G401 (cell line): ENCODE data around the gene JCHAIN. TPM values are rescaled to one million over a fixed set of nuclear protein-coding genes. Genes with fewer than 3 reads are reported as not detected.
"Not testable (repeated sequence)": the region's sequence is repeated elsewhere in the genome, so short reads cannot be mapped to it uniquely, and the experiment has no call there.

Experiments
- DNase-seq: peaks from one replicate; pipeline ENCODE4 v3.0.0-alpha.2; 2015; ENCODE audit warnings: low spot score
- in situ Hi-C: cut with HindIII; loops from 2 replicates; pipeline ENCODE4 v1.10.0; 2016; ENCODE audit warnings: low sequenced_read_pairs, mixed read lengths
- total RNA-seq: library from RNA; depleted of rRNA; stranded (reverse); fragments of >200 nt; shearing (Covaris generic); gene quantifications from 2 replicates; pipeline ENCODE4 v1.2.3, GENCODE V29; 2014; rRNA removed

JCHAIN gene
- total RNA-seq: not detected in 2 replicates

GRCh38 chr4:70666369-70666768 is at the start of gene JCHAIN:
TSS of gene JCHAIN (minus strand) at chr4:70666508. CDS start at chr4:70666490, 18 bp downstream.
- DNase-seq: no peak
- in situ Hi-C loops: no loop called here

- no peak for DNase-seq
- in situ Hi-C loops: no loop called here
Measured at GRCh38 chr4:70715097-70715496, 48.8 kb upstream of the JCHAIN start.

- in situ Hi-C loops: no loop called here
- DNase-seq: no peak
Measured at GRCh38 chr4:70714079-70714887, 48.0 kb upstream of the JCHAIN start.

GRCh38 chr4:70713453-70714078 is 47.3 kb upstream of the JCHAIN start:
- in situ Hi-C loops: no loop called here
- DNase-seq: no peak

- DNase-seq: no peak
- in situ Hi-C loops: no loop called here
Measured at GRCh38 chr4:70712604-70713452, 46.5 kb upstream of the JCHAIN start.

- no peak for DNase-seq
- in situ Hi-C loops: no loop called here
Measured at GRCh38 chr4:70712150-70712549, 45.8 kb upstream of the JCHAIN start.

- no peak for DNase-seq
- in situ Hi-C loops: no loop called here
Measured at GRCh38 chr4:70711599-70711998, 45.3 kb upstream of the JCHAIN start.

- in situ Hi-C loops: no loop called here
- no peak for DNase-seq
Measured at GRCh38 chr4:70709611-70710205, 43.4 kb upstream of the JCHAIN start.

GRCh38 chr4:70706516-70706915 is 40.2 kb upstream of the JCHAIN start:
- in situ Hi-C loops: no loop called here
- no peak for DNase-seq

GRCh38 chr4:70706044-70706461 is 39.7 kb upstream of the JCHAIN start:
- in situ Hi-C loops: no loop called here
- no peak for DNase-seq

GRCh38 chr4:70705183-70706043 is 39.1 kb upstream of the JCHAIN start:
- DNase-seq: peak; percentile 62
- in situ Hi-C loops: no loop called here

GRCh38 chr4:70704931-70705182 is 38.5 kb upstream of the JCHAIN start:
- DNase-seq: no peak
- in situ Hi-C loops: no loop called here

- in situ Hi-C loops: no loop called here
- DNase-seq: peak; percentile 71
Measured at GRCh38 chr4:70704215-70704930, 38.1 kb upstream of the JCHAIN start.

- DNase-seq: no peak
- in situ Hi-C loops: no loop called here
Measured at GRCh38 chr4:70703619-70704214, 37.4 kb upstream of the JCHAIN start.

- in situ Hi-C loops, DNase-seq: not testable (repeated sequence)
Measured at GRCh38 chr4:70702592-70702991, 36.3 kb upstream of the JCHAIN start.

- in situ Hi-C loops: no loop called here
- DNase-seq: no peak
Measured at GRCh38 chr4:70701271-70701670, 35.0 kb upstream of the JCHAIN start.

- DNase-seq: no peak
- in situ Hi-C loops: no loop called here
Measured at GRCh38 chr4:70700712-70701111, 34.4 kb upstream of the JCHAIN start.

GRCh38 chr4:70698435-70698834 is 32.1 kb upstream of the JCHAIN start:
- in situ Hi-C loops, DNase-seq: not testable (repeated sequence)
